Stimulated activated CD8-positive, alpha-beta memory T cell treated with anti-CD3 and anti-CD28 coated beads, Interleukin-7, amount 100 ng/mL, for 48 hours (primary cell): ENCODE data around the gene CARMIL3.

ENCODE experiments used
- DNase-seq, 2 donors: peaks; one replicate each; pipeline ENCODE4 v3.0.0-alpha.2; 2020; ENCODE audit warnings: low read depth in 1 of 2; ENCODE audit errors: extremely low read depth in 1 of 2

CARMIL3 gene

DNA sequence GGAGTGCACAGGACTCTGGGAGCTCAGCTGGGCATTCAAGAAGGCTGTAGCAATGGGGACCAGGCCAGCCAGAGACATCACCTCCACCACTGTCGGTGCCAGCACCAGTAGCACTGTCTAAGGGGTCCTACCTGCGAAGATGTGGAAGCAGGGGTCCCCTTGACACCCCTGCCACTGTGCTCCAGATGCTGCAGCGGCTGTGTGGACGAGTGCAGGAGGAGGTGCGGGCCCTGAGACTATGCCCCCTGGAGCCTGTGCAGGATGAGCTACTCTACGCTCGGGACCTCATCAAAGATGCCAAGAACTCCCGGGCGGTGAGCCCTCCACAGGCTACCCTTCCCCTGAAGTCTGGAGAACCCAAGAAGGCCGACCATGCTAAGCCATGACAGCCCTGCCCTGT lies 8.6 kb downstream of the CARMIL3 start:
- DNase-seq: no peak

DNA sequence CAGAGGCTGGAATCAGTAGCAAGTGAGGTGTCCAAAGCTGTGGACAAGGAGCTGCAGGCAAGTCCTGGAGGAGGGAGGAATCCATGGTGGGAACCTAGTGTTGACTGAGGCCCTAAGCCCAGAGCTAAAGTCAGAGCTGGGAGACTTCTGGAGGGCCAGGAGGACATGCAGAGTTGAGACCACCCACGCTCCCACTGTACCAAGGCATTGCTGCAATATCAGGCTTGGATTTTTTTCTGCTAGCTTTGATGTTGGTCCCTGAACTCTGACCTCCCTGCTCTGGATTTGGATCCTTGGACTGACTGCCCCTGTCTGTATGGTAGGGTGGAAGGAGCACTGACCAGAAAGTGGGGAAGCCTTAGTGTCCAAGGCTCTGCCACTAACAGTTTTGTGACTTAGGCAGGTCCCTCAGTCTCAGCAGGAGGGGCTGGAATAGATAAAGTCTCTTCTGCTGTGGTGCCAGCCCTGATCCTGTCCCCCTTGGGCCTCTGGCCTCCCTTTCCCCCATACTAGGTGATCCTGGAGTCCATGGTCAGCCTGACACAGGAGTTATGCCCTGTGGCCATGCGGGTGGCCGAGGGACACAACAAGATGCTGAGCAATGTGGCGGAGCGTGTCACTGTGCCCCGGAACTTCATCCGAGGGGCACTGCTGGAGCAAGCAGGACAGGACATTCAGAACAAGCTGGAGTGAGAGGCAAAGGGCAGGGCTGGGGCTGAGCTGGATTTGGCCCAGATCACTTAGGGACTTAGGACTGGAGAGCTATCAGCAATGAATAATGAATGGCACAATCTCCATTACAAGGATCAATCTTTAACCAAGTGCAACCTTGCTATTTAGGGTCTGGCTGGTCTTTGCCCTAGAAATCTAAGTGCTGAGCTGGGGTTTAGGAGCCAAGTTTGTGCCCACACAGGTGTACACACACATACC lies 9.4 kb downstream of the CARMIL3 start:
- no peak for DNase-seq

DNA sequence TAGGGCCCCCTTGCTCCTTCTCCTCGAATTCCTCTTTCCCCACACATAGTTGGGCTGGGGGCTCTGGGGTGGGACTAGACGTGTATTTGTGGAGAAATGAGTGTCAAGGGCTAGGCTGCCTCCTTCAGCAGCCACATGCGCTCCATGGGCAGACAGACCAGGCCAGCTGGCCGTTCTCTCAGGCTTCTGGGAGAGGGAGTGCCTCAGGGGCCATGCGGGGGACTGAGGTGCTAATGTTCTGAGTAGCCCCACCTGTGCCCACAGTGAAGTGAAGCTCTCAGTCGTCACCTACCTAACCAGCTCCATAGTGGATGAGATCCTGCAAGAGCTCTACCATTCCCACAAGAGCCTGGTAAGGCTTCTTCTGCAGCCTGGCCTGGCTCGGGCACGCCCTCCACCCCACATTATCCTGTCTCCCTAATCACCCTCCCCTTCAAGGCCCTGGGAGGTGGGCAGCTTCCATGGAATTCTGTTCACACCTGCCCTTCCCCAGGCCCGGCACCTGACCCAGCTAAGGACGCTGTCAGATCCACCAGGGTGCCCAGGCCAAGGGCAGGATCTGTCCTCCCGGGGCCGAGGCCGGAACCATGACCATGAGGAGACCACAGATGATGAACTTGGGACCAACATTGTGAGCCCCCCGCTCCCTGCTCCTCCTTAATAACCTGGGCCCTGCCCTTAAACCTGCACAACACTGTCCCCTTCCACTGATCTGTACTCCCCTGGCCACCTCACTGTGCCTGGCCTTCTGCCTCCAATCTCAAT lies 10.6 kb downstream of the CARMIL3 start:
- DNase-seq: no peak

DNA sequence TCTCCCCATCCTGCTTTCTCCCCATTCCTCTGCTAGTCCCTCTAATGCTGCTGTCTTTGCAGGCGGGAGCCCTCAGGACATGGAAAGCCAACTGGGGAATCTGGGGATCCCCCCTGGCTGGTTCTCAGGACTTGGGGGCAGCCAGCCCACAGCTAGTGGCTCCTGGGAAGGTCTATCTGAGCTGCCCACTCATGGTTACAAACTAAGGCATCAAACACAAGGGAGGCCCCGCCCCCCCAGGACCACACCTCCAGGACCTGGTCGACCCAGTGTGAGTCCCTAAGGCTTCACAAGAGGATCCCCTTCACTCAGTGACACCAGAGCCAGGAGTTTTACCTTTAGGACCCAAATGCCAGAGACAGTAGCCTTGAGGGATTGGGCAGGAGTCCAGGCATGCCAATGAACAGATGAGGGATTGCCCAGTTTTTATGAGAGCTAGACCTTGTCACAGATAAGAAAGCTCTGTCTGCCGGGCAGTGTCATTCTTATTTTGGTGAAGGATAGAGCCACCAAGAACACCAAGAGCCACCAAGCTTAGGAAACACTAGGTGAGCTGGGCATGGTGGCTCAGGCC lies 11.5 kb downstream of the CARMIL3 start:
- no peak for DNase-seq

DNA sequence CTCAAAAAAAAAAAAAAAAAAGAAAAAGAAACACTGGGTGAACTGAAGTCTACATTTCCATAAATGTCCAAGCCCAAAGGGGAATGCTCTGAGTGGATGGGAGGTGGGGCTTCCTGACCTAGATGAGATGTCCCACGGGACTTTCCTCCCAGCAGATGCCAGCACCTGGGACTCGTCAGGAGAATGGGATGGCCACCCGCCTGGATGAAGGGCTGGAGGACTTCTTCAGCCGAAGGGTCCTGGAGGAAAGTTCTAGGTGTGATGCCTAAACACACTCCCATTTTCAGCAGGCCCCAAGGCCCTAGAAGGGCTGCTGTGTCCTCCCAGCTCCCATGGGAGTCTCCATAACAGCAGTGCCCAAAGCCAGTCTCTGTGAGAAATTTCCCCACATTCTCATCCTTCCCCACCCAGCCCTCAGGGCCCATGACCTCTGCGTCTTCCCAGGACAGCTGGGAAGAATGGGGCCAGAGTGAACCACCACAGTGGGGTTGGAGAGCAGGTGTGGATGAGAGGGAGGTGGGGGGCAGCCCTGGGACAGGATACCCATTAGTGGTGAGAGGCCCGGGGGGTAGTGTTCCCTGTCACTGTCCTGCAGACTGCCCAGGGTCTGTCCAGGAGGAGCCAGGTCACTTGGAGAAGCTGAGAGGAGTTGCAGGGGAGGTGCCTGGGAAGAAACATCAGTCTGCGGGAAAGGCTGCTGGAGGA lies 12.4 kb downstream of the CARMIL3 start:
- no peak for DNase-seq

DNA sequence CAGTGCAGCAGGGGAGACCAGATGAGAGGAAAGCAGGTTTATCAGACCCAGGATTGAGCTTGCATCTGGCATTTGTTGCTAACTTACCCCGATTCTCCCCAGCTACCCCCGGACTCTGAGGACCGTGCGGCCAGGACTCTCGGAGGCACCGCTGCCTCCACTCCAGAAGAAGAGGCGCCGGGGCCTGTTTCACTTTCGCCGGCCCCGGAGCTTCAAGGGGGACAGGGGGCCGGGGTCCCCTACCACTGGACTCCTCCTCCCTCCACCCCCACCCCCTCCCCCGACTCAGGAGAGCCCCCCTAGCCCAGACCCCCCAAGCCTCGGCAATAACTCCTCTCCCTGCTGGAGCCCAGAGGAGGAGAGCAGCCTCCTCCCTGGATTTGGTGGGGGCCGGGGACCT lies 13.0 kb downstream of the CARMIL3 start:
- no peak for DNase-seq

DNA sequence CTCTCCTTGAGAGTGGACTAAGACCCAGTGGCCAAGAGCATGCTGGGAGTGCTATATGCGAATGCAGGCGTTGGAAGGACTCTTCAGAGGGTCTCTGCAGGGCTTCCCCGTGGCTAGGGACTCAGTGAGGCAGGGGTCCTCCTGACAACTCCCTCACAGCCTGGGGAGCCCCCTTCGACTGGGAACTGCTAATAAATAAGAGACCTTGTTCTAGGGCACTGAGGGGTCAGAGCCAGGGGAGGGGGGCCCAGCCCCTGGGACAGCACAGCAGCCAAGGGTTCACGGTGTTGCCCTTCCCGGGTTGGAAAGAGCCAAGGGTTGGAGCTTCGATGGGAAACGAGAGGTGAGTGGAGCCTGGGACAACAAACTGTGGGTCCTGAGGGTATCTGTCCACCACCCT lies 13.6 kb downstream of the CARMIL3 start:
- no peak for DNase-seq

DNA sequence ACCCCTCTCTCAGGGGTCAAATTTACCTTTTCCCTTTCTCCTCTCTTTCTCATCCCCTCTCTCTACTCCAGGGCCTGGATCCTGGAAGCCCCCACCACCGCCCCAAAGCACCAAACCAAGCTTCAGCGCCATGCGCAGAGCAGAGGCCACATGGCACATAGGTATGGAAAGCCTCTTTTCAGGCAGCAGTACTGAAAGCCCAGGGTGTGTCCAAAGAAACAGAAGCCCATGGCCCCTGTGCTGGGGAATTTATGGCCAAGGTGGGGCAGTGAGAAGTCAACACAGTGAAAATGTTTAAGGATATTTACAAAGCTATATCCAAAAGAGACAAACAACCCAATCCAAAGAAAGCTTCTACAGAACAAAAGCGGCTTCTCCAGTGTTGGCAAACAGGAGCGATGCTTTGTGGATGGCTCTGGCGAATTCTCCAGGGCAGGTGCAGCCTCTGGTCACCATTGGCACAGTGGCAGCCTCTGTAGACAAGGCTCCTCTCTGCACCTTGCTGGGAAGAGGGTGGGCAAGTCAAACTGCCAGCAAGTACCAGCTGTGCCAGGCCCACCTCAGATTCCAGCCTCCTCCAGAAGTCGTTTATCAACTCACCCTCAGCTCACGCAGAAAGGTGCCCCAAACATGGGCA lies 14.8 kb downstream of the CARMIL3 start:
- no peak for DNase-seq

DNA sequence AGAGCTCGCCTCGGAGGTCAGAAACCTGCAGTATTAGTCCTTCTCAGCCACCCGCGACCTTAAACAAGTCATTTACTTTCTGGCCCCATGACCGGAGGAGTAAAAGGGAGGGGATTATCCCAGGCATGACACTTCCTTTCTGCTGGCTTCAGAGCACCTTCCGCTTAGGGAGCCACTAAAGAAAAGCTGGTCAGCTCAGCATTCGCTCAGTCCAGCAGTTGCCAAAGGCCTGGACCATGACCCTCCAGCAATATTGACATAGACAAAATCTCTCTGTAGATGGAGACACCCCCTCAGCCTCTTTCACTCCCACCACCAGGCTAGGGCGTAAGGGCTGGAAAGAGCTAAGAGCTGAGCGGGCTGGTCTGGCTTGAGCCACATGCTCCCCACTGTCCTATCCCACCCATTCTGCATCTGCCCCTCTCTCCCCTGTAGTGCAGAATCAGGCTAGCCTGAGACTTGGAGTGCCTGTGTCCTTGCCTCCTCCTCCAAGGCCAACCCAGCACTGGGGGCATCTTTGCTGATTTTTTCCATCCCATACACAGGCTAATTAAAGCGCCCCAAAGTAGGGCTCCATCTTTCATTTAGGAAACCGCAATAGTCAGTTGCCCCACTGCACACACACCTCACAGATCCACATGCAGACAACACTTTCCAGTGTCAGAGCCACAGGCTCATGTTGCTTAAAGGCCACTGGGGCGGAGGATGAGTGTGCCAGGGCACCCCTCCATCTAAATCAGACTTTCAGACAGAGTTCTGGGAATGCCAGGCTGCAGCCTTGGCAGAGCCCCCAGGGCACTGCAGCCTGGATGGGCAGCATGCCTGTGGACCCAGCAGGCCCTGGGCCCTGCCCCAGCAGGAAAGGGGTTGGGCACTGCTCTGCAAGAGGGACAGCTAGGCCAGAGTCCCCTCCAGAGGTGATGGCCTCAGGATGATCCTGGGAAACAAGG lies 15.6 kb downstream of the CARMIL3 start:
- DNase-seq: no peak

DNA sequence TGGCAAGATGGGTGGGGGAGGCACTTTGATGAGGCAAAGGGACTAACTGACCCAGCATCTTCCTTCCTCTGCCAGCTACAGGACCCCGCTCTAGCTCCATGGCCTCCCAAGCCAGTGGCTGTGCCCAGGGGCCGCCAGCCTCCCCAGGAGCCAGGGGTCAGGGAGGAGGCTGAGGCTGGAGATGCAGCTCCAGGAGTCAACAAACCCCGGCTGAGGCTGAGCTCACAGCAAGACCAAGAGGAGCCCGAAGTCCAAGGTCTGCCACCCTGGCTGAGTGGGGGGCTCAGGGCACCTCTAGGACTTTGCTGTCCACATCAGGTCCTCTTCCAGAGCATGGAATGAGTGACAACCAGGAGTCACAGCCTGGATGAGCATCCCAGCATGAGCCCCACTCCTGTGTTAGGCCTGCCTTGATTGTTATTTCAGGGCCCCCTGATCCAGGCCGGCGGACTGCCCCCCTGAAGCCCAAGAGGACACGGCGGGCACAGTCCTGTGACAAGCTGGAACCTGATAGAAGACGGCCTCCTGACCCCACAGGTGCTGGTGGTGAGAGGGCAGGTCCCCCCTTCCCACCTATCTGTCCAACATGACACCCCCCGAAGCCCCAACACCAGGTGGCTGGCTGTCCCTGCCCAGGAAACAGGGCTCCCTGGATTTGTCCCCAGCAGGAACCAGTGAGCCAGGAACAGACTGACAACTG lies 17.1 kb downstream of the CARMIL3 start:
- no peak for DNase-seq

DNA sequence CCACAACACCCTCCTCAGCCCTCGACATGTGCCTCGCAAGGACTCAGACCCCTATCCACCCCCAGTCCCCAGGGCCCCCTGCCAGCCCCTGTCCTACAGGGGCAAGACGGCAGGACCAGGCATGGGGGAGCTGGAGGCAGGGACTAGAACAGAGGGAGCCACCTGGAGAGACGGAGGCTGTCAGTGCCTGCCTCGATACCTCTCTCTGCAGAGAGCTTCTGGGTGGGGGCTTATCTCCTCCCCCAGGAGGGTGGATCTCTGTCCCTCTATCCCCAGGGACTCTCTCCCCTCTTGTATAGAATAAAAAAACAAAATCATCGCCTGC lies 17.6 kb downstream of the CARMIL3 start:
- DNase-seq: no peak

DNA sequence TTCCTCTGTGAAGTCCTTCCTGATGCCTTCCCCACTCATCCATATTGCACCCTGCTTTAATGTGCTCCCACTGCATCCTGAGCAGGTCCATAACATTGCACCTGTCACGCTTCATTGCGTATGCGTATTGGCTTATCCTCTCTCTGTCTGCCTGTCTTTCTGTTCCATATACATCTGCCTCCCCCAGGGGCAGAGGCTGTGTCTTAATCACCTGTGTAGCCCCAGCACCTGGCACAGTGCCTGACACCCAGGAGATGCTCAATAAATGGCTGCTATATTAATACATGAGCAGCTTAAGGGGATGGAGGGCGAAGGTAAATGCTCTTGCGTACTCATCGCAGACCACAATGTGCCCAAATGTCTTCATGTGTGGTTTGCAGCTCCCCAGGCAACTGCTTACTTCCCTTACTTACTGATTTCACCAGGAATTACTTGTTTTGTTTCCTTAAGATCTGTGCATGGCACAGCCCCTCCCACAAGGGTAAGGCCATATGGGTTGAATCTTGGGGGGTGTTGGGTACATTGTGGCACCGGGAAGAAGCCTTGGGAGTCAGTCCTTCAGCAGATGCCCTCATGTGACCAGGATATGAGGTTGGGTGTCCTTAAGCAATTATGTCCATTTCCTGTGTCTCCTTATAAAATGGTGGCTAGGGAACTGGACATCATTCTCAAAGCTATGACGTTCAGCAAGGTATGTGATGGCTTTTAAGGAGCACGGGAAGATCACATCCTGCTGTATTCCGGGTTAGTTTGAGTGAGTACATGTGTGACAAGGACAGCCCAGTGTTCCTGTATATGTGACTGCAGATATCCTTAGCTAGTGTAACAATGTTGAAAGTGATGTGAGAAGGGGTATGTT lies 18.7 kb downstream of the CARMIL3 start:
- DNase-seq: no peak

DNA sequence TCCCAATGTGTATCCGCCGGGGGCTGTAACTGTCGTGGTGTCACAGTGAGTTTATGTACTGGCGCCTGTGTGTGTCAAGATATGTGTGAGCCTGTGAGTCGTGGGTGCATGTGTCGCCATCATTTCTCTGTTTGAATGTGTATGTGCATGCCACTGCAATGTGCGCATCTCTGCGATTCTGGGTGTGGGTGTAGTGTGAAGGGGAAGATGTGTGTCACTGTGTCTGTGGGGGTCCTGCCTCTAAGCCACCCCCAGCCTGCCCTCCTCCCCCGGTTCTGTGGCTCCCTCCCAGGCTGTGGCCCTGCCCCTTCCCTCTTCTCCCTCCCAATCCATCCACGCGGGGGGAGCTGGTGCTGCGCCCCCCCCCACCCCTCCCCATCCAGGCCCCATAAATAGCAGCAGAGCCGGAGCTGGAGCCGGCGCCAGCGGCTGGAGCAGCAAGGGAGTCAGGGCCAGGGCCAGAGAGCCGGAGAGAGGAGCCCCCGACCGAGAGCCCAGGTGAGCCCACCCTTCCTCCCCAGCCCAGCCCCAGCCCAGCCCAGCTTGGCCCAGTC lies 19.4 kb downstream of the CARMIL3 start, which contains the start of gene CPNE6:
Gene CPNE6 (plus strand): TSS at position 419 of the 554 bp plus-strand sequence. CDS start 1,375 bp downstream, outside the sequence.
- peak in 1 of 2 donors; percentile 68 for DNase-seq

DNA sequence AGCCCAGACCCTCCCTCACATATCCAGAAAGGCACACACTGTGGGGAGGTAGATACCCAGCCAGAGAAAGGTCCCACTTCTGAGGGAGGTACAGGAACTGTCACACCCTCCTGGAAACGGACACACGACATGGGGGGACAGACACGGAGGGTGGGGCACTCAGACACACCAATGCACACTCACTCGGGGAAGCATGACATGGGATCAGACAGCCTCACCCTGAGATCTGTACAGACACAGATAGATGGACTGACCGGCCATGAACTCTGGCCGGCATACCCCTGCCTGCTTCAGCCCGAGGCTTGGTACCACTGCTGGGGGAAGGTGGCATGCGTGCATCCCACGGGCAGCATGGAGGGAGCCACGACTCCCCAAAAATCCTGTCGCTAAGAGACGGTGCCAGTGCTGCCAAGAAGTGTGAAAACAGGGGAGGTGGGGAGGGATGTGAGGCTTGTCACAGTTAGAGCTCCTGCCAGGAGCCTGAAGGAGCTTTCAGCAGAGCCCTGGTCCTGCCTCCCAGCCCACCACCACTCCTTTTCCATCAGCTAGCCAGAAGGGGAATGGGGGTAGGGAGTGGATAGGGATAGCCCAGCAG lies 20.1 kb downstream of the CARMIL3 start:
- no peak for DNase-seq

DNA sequence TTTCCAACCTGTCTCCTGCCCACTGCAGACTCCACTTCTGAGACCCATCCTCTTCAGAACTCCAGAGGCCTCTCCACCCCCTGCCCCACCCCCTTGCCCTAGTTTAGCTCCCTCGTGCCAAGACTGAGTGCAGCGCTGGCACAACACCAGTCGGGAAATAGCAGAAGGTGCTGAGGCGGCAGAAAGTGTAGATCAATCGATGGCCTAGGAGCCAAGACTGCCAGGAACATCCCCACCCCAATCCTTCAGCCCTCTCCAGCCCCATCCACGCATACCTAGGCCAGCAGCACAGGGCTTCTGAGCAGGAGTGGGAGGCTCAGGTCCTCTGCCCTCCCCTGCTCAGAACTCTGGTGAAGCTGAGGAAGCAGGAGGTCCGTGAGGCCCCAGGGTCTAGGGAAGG lies 20.6 kb downstream of the CARMIL3 start:
- DNase-seq: no peak

DNA sequence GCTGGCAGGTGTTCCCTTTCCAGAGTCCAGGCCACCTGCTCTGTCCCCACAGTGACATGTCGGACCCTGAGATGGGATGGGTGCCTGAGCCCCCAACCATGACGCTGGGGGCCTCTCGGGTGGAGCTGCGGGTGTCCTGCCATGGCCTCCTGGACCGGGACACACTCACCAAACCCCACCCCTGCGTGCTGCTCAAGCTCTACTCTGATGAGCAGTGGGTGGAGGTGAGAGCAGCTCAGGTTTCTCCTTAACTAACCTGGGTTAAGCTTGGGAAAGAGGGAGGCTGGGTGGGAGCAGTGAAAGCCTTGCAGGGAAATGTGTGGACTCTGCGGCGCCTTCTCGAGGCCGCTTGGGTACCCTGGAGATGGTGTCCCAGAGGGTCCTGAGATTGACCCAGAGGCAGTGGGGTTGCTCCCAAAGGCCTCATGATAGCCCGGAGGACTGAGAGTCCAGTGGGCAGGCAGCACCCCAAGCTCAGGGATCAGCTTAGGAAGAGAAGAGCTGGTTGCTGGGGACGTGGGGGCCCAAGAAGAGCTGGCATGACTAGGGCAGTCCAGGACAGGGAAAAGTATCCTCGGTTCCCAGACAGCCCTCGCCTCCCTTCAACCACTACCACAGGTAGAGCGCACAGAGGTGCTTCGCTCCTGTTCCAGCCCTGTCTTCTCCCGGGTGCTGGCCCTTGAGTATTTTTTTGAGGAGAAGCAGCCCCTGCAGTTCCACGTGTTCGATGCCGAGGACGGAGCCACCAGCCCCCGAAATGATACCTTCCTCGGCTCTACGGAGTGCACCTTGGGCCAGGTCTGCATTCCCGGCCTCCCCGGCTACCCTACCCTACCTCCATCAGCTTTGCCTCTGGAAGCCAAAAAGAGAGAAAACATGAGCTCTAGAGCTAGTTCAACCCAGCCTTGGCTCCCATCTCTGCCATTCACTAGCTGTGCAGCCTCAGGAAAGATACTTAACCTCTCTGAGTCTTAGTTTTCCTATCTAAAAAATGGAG lies 21.4 kb downstream of the CARMIL3 start:
- no peak for DNase-seq
